OCI-LY3 (cell line): Measurements from ENCODE around the gene OPALIN.

Experiments used
- CTCF ChIP-seq: fragments of 200-600, 300-600 bp; sonication (generic); IDR thresholded peaks from 2 replicates; pipeline ENCODE4 v1.5.1; 2014; ENCODE audit warnings: antibody characterized with exemption, low read length, low read depth
- EZH2phosphoT487 ChIP-seq: fragments of 200-600 bp; shearing (Covaris generic); IDR thresholded peaks from 2 replicates; pipeline ENCODE4 v1.6.1; 2018; ENCODE audit warnings: antibody characterized with exemption, mixed run types, low read depth

DNA sequence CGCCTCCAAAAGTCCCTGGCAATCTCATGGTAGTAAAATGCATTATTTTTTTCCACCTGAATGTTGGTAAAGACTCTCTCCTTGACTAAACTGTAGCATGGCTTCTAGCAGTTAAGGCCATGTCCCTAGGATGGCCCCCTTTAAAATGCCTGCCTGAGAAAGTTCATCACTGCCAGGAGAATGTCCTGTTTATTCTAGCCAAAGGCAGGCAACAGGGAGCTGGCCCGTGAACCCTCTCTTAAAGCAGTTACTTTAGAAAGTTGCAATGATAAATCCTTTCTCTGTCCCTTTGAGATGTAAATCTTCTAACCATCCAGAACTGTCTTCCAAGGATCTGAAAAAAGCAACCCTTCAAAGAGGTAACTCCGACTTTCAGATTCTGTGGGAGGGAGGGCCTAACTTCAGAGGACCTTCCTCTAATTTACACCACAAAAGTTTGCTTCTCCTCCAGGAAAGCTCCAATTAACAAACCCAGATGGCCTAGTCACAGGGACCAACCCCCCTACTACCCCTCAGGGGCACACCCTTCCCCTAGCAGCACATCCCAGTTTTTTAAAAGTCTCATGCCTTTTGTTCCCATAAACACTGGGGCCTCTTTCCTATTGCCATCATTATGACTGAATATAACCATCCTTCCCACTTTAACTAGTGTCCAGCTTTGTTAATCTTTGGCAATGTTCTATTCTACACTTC, 49.0 kb downstream of the OPALIN start:
- TF ChIP-seq CTCF (no peak), EZH2phosphoT487 (no peak)
